Fibroblast of skin of right biceps (primary cell): ENCODE data around the gene KIAA1755.
A peak's percentile ranks its signal among the peaks of the same experiment; 100 is the strongest.

Experiments used
- DNase-seq: peaks from one replicate; pipeline ENCODE4 v3.0.0-alpha.2; 2013

The KIAA1755 gene

DNA sequence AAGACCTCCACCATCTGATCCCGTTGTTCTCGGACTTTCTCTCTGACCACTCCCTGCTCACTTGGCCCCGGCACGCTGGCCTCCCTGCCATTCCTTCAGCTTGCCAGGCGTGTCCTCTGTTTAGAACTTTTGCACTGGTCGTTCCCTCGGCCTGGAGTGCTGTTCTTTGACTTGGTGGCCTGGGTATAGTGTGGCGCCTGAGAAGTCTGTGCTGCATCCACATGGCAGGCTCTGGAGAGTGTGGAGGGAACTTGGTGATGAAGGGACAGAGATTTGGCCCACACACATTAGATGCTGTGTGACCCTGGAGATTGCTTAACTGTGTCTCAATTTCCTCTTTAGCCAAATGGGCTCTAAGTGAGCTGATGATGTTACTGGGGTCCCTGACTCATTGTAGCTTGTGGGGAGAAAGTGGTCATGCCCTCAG is 82.5 kb downstream of the KIAA1755 start:
- DNase-seq, result no peak

DNA sequence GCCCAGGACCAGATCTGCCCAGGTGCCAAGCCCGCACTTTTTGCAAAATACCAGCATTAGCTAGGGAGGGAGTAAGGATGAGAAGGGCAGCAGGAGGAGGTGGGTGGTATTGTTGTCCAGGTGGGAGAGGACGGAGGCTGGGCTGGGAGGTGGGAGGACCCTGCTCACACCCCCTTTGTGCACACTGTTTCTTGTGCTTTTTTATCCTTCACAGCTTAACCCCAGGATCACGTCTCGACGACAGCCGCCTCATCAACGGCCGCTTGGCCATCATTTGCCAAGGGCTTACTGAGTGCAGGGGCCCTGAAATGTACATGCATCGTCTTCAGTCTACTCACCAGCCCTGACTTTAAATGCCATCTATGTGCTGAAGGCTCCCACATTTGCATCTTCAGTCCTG is 83.3 kb downstream of the KIAA1755 start:
- no peak for DNase-seq

- DNase-seq, result no peak
Observed at GRCh38 chr20:38175304-38176180, 85.0 kb downstream of the KIAA1755 start.

GRCh38 chr20:38173237-38174156 is 87.0 kb downstream of the KIAA1755 start:
- DNase-seq, result peak; percentile 84

GRCh38 chr20:38172408-38172807 is 88.1 kb downstream of the KIAA1755 start:
- DNase-seq, result peak; percentile 61

DNA sequence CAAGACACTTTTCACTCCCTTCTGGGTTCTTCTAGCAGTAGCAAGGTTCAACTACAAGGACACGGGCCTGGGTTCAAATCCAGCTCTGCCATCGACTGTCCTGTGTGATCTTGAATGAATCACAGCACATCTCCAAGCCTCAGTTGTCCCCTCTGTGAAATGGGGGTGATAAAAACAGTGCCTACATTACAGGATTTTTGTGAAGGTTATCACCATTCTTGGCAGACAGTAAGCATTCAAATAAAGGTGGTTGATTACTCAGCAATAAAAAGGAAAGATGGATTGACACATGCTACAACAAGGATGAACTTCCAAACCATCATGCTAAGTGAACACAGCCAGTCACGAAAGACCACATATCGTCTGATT is 88.9 kb downstream of the KIAA1755 start:
- no peak for DNase-seq

DNA sequence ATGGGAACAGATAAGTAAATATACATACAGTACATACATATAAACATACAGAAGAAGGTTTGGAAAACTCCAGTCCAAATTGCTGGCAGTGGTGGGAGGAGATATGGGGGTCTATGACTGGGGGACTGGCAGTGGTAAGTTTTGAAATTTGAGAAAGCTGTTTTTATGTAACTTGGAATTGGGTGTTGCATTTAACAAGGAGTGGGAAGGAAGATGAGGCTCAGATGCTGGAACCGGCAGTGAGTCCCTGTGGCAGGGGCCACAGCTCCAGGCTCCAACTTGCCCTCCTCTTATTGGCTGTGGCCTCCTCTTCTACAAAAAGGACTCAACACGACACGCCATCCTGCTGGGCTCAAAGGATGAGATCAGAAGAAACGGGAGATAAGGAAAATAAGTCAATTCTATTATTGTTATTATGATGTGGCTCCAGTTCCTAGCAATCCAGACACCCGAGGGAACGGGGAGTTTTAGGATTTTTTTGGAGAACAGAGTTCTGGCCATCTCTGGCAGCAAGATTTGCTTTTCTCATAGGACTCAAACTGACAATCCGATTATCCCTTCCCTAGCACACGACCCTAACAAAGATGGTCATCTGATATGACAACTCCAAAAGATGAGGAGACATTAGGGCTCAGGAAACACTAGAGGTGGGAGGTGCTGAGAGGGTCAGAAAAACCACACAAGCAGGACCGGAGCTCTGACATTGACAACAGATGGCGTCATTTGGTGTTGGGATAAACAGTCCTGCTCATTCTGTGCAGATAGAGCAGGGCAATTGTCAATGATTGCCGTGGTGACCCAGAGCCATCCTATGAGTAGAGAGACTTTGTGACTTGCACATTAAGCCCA is 89.5 kb downstream of the KIAA1755 start:
- DNase-seq, result peak; percentile 22

DNA sequence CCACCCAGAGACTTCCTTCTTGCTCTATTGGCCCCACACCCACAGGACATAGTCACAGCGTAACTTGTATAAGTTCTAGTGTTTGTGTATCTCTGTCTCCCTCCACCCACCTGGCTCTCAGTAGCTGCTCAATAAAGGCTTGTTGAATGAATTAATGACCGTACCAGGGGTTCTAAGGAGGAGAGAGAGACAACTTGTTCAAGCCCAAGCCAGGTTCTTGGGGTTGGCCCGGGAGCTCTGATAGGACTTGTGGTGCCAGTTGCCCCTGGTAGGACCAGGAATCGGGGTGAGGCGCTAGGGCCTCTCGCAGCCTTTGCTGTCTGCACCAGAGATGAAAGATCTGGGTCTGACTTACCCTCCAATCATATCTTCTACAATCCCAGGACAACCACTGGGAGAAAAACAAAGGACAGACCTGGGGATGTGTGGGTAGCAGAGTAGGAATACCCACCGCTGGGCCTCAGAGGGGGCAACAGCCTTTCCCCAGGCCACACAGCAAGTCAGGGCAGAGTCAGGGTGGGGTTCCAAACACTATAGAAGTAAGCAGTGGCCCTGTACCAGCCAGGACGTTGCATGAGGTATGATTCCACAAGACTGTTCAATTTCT is 90.2 kb downstream of the KIAA1755 start:
- no peak for DNase-seq

GRCh38 chr20:38169636-38170193 is 90.8 kb downstream of the KIAA1755 start:
- no peak for DNase-seq

DNA sequence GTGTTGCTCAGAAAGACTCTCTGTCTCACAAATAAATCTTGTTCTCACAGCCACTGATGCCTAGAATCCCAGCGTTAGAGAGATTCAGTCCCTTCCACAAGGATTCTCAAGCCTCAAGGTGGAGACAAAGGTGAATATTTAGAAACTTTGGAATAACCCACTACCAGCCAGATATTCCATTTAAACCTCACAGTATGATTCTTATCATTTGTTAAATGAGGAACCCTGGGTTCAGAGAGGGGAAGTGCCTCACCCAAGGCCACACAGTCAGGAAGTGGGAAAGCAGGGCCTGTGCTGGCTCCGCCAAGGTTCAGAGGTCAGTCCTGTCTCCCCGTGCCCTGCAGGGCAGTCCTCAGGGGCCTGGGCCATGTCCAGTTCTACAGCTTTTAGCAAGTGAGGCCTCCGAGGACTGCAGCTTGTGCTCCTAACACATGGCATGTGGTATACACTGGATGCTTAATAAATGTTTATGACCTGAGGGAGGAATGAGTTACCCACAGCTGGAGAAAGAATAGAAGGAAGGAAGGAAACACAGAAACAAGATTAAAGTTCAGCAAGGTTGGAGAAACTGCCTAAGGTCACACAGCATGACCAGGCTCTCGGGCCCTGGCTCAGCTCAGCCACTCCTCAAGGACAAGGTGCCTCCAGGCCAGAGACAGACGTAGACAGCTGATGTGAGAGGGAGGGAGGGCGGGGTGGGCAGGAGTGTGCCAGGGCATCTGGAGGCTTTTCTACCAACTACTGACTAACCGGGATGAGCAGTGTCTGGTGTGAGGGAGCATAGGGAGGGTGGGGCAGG is 91.5 kb downstream of the KIAA1755 start:
- DNase-seq, result no peak

DNA sequence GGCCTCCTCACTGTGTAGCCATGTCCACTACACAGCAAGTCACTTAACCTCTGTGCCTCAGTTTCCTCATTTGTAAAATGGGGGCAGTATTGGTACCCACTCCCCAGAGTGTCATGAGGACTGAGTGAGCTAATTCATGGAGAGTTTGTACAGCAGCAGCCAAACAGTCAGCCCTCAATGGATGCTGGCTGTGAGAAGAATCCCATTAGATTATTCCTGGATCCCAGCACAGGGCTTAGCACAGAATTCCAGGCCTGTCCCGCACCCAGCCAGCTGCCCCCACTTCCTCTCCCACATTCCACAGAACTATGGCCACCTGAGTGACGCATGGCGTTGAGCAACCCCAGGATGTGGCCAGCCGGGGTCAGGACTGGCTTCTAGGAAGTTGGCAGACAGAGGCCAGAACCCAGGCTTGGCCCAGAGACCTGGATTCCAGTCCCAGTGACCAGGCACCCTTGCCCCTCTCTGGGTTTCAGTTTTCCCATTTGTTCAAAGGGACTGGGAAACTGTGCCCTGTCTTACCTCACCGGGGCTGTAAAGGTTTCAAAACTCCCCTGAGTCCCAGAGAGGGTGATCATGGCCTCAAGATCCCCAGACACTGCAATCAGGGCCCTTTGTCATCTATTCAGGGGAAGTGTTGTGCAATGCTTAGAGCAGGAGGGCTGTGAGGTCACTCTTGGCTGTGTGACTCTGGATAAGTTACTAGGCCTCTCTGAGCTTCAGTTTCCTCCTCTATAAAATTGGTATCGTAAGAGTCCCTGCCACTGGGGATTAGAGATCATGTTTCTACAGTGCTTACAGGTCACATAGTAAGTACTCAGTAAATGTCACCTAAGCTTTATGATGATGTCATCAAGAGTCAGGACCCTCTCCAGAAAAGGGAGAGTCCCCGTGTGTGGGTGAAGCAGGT is 92.4 kb downstream of the KIAA1755 start:
- peak; percentile 90 for DNase-seq

GRCh38 chr20:38167328-38167850 is 93.1 kb downstream of the KIAA1755 start:
- DNase-seq, result no peak

- no peak for DNase-seq
Observed at GRCh38 chr20:38166703-38167233, 93.8 kb downstream of the KIAA1755 start.

GRCh38 chr20:38165966-38166702 is 94.4 kb downstream of the KIAA1755 start:
- peak; percentile 63 for DNase-seq

DNA sequence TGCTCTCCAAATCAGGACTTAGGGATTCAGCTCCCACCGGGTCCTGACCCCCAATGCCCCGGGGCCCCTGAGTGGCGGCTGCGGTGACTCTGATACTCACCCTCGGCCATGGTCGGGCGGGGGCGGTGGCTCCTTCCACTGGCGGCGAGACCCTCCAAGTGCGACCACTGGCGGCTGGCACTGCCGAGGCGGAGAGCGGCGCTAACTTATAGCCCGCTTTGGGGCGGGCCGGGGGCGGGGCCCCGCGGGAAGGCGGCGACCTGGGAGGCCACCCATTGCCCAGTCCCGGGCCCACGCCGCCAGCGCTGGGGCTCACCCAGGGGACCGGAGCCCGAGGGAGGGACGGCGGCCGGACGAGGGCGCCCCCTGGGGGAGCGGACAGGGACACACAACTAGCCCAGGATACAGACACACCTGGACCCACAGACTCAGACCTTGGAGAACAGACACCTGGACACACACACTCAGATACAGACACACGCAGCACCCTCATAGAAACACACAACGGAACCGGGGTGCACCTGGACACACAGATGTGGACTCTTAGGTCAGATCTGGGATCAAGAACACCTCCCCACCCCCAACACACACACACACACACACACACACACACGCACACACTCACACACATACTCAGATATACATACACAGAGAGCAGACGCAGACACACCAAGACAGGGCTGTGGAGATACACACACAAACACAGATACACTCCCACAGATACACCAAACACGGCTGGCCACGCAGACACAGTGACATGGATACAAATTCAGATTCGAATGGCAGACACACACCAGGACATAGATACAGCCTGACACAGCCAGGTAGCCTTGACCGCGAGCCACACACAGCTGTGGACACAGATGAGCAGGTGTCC is 95.2 kb downstream of the KIAA1755 start, which contains the start of gene TGM2:
Gene TGM2, minus strand, starts transcription at position 182 of the 877 bp plus-strand sequence. Its CDS starts 72 bp downstream, at position 110.
- DNase-seq, result peak; percentile 35

DNA sequence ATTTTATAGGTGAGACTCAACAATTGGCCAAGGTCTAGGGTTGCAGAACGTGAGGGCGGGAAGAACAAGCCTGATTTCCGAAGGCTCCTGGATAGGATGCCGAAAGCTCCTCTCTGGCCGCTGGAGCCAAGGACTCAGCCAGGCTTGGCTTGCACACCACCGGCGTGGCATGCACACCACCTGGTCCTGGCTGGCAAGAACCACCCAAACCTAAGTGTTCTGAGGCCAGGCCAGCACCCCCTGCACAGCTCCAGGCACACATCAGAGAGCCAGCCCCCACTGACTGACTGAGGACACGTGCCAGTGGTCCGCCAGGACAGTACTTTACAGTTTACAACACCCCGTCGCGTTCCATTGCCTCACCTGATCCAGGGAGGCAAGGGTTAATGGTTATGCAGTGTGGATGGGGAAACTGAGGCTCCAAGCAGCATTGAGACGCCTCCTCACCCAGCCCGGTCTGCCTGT is 95.9 kb downstream of the KIAA1755 start:
- no peak for DNase-seq

DNA sequence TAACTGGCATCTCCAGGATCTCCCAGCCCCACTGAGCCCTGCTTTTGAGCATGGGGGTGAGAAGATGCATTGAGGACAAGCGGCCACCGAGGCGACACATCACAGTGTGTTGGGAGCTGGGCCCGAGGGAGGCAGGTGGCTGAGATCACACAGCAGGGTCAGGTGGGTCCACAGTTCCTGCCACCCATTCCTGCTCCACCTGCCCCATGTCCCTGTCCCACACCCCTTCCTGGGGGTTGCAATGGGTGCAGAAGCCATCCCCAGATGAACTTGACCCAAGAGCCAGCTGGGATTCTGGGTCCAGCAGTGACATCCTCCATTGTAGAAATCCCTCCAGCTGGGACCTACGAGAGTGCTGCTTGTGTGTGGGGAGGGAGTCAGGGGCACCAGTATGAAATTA is 96.5 kb downstream of the KIAA1755 start:
- no peak for DNase-seq
